HFFc6 (cell line): ENCODE data around the gene KRT79. TPM values are rescaled to one million over a fixed set of nuclear protein-coding genes. Genes with fewer than 3 reads are reported as not detected.

Experiments used
- DNase-seq: peaks from one replicate; pipeline ENCODE4 v3.0.0-alpha.2; 2018
- H3K27ac Mint-ChIP-seq: 2 replicates; pipeline ENCODE4 v1.8.0; 2020; ENCODE audit warnings: mild to moderate bottlenecking, mixed read lengths
- H3K27me3 Mint-ChIP-seq: 2 replicates; pipeline ENCODE4 v1.8.0; 2021; ENCODE audit warnings: mild to moderate bottlenecking, moderate library complexity, mixed read lengths; ENCODE audit not compliant: insufficient read depth
- H3K36me3 Mint-ChIP-seq: 2 replicates; pipeline ENCODE4 v1.8.0; 2021; ENCODE audit warnings: low read depth, mixed read lengths
- H3K4me1 Mint-ChIP-seq: 2 replicates; pipeline ENCODE4 v1.8.0; 2020; ENCODE audit warnings: low read depth, mixed read lengths
- H3K4me3 Mint-ChIP-seq: 2 replicates; pipeline ENCODE4 v1.8.0; 2020; ENCODE audit warnings: mild to moderate bottlenecking, moderate library complexity, mixed read lengths
- H3K9me3 Mint-ChIP-seq: 2 replicates; pipeline ENCODE4 v1.8.0; 2020; ENCODE audit warnings: mild to moderate bottlenecking, mixed read lengths
- total RNA-seq, 6 experiments: library from RNA; stranded (reverse); fragmentation: NEBNext Ultra II Directional; extraction: Animal tissue kit (Norgen Biotek cat#: 25700); gene quantifications; 2 replicates in 1 of 6; 3 replicates in 5 of 6; pipeline ENCODE4 v1.2.3, GENCODE V29; 2021
- TF ChIP-seq, protein P1 (sequence below): fragments of 200-600 bp; sonication (generic); IDR thresholded peaks from 2 replicates; pipeline ENCODE4 v1.5.0; 2021; ENCODE audit warnings: antibody characterized with exemption, mild to moderate bottlenecking

The KRT79 gene
- total RNA-seq, 6 experiments from 2014 or later, result not detected

GRCh38 chr12:52817003-52817698 is 17.0 kb downstream of the KRT79 start:
- H3K27me3 Mint-ChIP-seq, result peaks cover 45% of the 10 kb centered on the region
- H3K9me3 Mint-ChIP-seq, result no peaks in the 10 kb centered on the region
- no peak overlapping the region for H3K27ac Mint-ChIP-seq
- TF ChIP-seq, protein P1, sequence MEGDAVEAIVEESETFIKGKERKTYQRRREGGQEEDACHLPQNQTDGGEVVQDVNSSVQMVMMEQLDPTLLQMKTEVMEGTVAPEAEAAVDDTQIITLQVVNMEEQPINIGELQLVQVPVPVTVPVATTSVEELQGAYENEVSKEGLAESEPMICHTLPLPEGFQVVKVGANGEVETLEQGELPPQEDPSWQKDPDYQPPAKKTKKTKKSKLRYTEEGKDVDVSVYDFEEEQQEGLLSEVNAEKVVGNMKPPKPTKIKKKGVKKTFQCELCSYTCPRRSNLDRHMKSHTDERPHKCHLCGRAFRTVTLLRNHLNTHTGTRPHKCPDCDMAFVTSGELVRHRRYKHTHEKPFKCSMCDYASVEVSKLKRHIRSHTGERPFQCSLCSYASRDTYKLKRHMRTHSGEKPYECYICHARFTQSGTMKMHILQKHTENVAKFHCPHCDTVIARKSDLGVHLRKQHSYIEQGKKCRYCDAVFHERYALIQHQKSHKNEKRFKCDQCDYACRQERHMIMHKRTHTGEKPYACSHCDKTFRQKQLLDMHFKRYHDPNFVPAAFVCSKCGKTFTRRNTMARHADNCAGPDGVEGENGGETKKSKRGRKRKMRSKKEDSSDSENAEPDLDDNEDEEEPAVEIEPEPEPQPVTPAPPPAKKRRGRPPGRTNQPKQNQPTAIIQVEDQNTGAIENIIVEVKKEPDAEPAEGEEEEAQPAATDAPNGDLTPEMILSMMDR, result no peak
- H3K4me3 Mint-ChIP-seq, result no peak overlapping the region
- no peaks in the 10 kb centered on the region for H3K36me3 Mint-ChIP-seq
- peaks cover 14% of the 10 kb centered on the region for H3K4me1 Mint-ChIP-seq
- no peak for DNase-seq

GRCh38 chr12:52815676-52816588 is 18.2 kb downstream of the KRT79 start:
- no peak for DNase-seq
- no peaks in the 10 kb centered on the region for H3K36me3 Mint-ChIP-seq
- TF ChIP-seq, protein P1, result no peak
- H3K27me3 Mint-ChIP-seq, result peaks cover 55% of the 10 kb centered on the region
- H3K27ac Mint-ChIP-seq, result no peak overlapping the region
- H3K4me3 Mint-ChIP-seq, result no peak overlapping the region
- peaks cover 9% of the 10 kb centered on the region for H3K4me1 Mint-ChIP-seq
- H3K9me3 Mint-ChIP-seq, result no peaks in the 10 kb centered on the region

- Mint-ChIP-seq H3K27ac (no peak overlapping the region), H3K36me3 (no peaks in the 10 kb centered on the region), H3K4me1 (peaks cover 9% of the 10 kb centered on the region), H3K27me3 (peaks cover 50% of the 10 kb centered on the region), H3K9me3 (no peaks in the 10 kb centered on the region), H3K4me3 (no peak overlapping the region)
- no peak for DNase-seq
- TF ChIP-seq, protein P1, result no peak
Measured at GRCh38 chr12:52815161-52815560, 18.9 kb downstream of the KRT79 start.

DNA sequence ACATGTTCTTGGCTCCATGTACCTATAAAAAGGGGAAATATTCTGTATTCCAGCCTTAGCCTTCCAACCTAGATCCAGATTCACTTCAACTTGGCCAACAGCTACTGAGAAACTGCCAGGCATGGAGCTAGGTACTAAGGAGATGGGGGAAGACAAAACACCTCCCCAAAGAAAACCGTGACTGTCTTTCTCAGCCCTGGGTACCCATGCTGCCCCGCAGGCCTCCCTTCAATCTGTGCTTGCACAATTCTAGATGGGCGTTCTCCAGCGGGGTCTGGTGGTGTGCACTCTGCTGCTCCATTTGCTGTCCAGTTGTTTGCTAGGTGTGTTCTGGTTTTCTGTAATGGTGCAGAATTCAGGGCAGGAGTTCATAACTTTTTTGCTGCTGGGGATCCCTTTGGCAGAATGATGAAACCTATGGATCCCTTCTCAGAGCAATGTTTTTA is 19.4 kb downstream of the KRT79 start:
- TF ChIP-seq, protein P1, result no peak
- DNase-seq, result no peak
- H3K36me3 Mint-ChIP-seq, result no peaks in the 10 kb centered on the region
- H3K9me3 Mint-ChIP-seq, result no peaks in the 10 kb centered on the region
- no peak overlapping the region for H3K27ac Mint-ChIP-seq
- no peak overlapping the region for H3K4me3 Mint-ChIP-seq
- H3K27me3 Mint-ChIP-seq, result peaks cover 48% of the 10 kb centered on the region
- peaks cover 9% of the 10 kb centered on the region for H3K4me1 Mint-ChIP-seq

DNA sequence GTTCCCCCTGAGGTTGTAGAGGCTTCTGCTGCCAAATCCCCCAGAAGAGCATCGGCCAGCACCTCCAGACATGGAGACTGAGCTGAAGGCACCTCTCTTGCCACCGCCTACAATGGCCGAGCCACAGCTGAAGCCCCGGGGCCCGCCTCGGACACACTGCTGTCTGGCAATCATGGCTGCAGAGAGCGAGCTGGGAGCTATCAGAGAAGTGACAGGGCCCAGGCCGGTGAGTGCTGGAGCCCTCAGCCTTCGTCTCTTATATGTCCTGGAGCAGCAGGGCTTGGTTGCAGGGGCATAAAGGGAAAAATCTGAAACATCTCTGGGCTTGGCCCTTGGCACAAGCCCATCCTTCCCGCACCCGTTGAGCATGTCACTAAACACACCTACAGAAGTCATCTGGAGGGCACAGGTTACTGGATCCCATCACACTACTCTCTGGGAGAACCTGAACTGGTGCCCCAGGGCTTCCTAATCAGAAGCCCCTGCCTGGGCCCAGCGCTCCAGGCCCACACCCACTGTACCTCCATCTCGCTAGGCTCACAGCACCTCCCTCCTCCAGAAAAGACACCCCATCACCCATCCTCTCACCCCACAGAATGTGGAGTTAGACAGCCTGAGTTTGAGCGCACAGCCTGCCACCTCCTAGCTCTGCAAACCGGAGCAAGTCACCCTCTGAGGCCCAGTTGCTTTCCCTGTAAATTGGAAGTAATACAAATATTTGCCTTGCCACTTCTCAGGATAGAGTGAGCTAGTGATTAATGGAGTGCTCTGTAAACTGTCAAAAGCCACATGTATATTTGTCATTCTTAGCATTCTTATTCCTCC is 20.0 kb downstream of the KRT79 start, which contains the start of gene KRT4:
TSS of gene KRT4 (minus strand) at position 232 of the 825 bp plus-strand sequence. CDS start at position 174, 58 bp downstream.
- Mint-ChIP-seq H3K9me3 (no peaks in the 10 kb centered on the region), H3K27ac (no peak within 1 kb of the TSS), H3K4me3 (no peak within 1 kb of the TSS), H3K36me3 (no peaks in the 10 kb centered on the region), H3K27me3 (peaks cover 45% of the 10 kb centered on the region), H3K4me1 (peaks cover 9% of the 10 kb centered on the region)
- DNase-seq, result peak; percentile 43
- TF ChIP-seq, protein P1, result no peak
